Adrenal gland (tissue), 12 donors: ENCODE measurements around the gene SLC15A4. TPM values are rescaled to one million over a fixed set of nuclear protein-coding genes. Genes with fewer than 3 reads are reported as not detected.

Experiments used
- DNase-seq, 7 donors: peaks; one replicate each; pipeline ENCODE4 v3.0.0-alpha.2; 2019 to 2020
- H3K27ac ChIP-seq, 5 donors: fragments of 200-600 bp; sonication (generic) in 4 of 5; 1 replicate in 3 of 5; 2 replicates in 2 of 5; pipeline versions ENCODE4 v1.5.1 to v1.8.0; 2016 to 2020; ENCODE audit warnings: mild to moderate bottlenecking in 1 of 5
- H3K27me3 ChIP-seq: fragments of 200-600 bp; 2 replicates; pipeline ENCODE4 v1.8.0; 2021
- H3K36me3 ChIP-seq, 2 donors: fragments of 200-600 bp; replicated peaks in 1 of 2; 1 replicate in 1 of 2; 2 replicates in 1 of 2; pipeline versions ENCODE4 v1.5.1 to v1.8.0; 2018 to 2022
- H3K4me1 ChIP-seq, 2 donors: fragments of 200-600 bp; replicated peaks in 1 of 2; 1 replicate in 1 of 2; 2 replicates in 1 of 2; pipeline versions ENCODE4 v1.5.1 to v1.8.0; 2018 to 2021
- H3K4me3 ChIP-seq, 4 donors: fragments of 200-600 bp; sonication (generic) in 3 of 4; one replicate each; pipeline ENCODE4 v1.5.1; 2016 to 2018
- H3K9me3 ChIP-seq, 3 donors: fragments of 200-600 bp; sonication (generic) in 1 of 3; replicated peaks in 1 of 3; 1 replicate in 2 of 3; 2 replicates in 1 of 3; pipeline versions ENCODE4 v1.5.1 to v1.8.0; 2016 to 2021
- POLR2A ChIP-seq, 2 donors: fragments of 450-650 bp; IDR thresholded peaks; one replicate each; pipeline ENCODE4 v1.6.1; 2017; ENCODE audit warnings: antibody characterized with exemption in 2 of 2, mild to moderate bottlenecking in 2 of 2, moderate library complexity in 1 of 2
- WGBS, 4 donors: extraction: QIAGEN DNeasy Blood & Tissue Kit in 2 of 4; methylation state at CpG; one replicate each; pipeline versions ENCODE4 v1.1.5 to v1.1.7; 2013 to 2017; 5-methylcytosine and 5-hydroxymethylcytosine counted together
- intact Hi-C, 2 donors: fragments of 100-400 bp; cut with DNase I; formaldehyde crosslinking; loops; one replicate each; pipeline versions ENCODE4 v1.14.1 to v1.15.0; 2022 to 2023
- polyA plus RNA-seq, 3 donors: library from polyadenylated mRNA; stranded (reverse); fragments of 200-250 nt in 2 of 3; fragments of 350-450 nt in 1 of 3; fragmentation: Illumina TruSeq in 1 of 3; extraction: RNeasy Lipid Tissue Mini Kit (QIAGEN cat#74804) in 1 of 3; gene quantifications; one replicate each; pipeline ENCODE4 v1.2.3, GENCODE V29; 2013 to 2014
- total RNA-seq, 9 donors: library from RNA; depleted of rRNA in 4 of 9; stranded (reverse); fragments of >200 nt in 4 of 9; fragments of 120-200 nt in 1 of 9; fragmentation: NEBNext Ultra II Directional in 1 of 9; extraction: Animal tissue kit (Norgen Biotek cat#: 25700) in 1 of 9; gene quantifications; one replicate each; pipeline versions ENCODE4 v1.1.0 to v1.2.4, GENCODE V29; 2013 to 2023
- TF ChIP-seq, protein P1 (sequence below), 6 experiments: fragments of 450-650 bp in 4 of 6; fragments of 200-600 bp in 2 of 6; sonication (generic) in 1 of 6; IDR thresholded peaks; 1 replicate in 5 of 6; 2 replicates in 1 of 6; pipeline versions ENCODE4 v1.5.1 to v1.8.0; 2016 to 2021; ENCODE audit warnings: antibody characterized with exemption in 6 of 6, mild to moderate bottlenecking in 2 of 6, moderate library complexity in 1 of 6
- donor health status: healthy with polysubstance abuse.
- donor health status: Bipolar disorder and iron deficiency.
- donor health status: DM: yes; HTN: yes; CAD: no.
- donor health status: DM: no; HTN: no; CAD: no.
- donor health status: DM: no; HTN: no; CAD: no.
- donor health status: DM: yes; HTN: yes; CAD: no.

Gene SLC15A4
- total and polyA plus RNA-seq, 12 donors: 7.1 to 31.5 (median 16.5) TPM

DNA sequence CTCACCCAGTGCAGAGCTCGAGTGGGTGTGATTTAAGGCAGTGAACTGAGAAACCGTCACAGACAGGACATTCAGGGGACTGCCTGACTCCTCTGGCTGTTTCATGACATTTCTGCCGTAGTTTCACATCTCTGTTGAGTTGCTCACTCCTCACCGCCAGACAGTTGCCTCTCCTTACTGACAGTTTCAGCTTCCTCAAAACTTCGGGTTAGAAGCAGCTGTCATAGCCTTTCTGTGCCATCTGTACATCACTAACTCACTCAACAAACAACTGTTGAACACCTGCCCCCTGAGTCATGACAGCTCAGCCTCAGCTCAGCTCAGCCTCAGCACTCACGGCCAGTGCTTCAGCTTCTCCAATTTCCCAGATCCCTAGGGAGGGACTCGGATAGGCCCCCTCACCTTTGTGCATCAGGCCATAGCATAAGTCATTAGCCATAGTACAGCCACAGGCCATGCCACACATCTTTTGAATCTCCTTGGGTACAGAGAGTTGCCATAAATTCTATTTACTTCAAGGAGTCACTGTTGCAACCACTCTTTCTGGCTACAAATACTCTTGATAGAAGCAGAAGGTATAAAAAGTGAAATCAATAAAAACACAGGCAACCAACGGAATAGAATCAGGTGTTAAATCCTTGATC, 6.2 kb upstream of the SLC15A4 start:
- H3K27me3 ChIP-seq: no peaks in the 10 kb centered on the region
- H3K4me1 ChIP-seq: no peaks in the 10 kb centered on the region
- no peak overlapping the region for H3K4me3 ChIP-seq
- peak in 1 of 7 donors; percentile 9 for DNase-seq
- no peak for TF ChIP-seq POLR2A (IDR thresholded peaks at IDR 0.05)
- TF ChIP-seq, protein P1, sequence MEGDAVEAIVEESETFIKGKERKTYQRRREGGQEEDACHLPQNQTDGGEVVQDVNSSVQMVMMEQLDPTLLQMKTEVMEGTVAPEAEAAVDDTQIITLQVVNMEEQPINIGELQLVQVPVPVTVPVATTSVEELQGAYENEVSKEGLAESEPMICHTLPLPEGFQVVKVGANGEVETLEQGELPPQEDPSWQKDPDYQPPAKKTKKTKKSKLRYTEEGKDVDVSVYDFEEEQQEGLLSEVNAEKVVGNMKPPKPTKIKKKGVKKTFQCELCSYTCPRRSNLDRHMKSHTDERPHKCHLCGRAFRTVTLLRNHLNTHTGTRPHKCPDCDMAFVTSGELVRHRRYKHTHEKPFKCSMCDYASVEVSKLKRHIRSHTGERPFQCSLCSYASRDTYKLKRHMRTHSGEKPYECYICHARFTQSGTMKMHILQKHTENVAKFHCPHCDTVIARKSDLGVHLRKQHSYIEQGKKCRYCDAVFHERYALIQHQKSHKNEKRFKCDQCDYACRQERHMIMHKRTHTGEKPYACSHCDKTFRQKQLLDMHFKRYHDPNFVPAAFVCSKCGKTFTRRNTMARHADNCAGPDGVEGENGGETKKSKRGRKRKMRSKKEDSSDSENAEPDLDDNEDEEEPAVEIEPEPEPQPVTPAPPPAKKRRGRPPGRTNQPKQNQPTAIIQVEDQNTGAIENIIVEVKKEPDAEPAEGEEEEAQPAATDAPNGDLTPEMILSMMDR (IDR thresholded peaks at IDR 0.05): no peak
- no peak overlapping the region for H3K27ac ChIP-seq
- intact Hi-C loops: no loop called here
- H3K9me3 ChIP-seq: no peaks in the 10 kb centered on the region
- H3K36me3 ChIP-seq: no peaks in the 10 kb centered on the region
- WGBS, 4 donors: 52 to 69% (median 65%) methylated on average over 7 to 8 of the region's 8 CpGs

DNA sequence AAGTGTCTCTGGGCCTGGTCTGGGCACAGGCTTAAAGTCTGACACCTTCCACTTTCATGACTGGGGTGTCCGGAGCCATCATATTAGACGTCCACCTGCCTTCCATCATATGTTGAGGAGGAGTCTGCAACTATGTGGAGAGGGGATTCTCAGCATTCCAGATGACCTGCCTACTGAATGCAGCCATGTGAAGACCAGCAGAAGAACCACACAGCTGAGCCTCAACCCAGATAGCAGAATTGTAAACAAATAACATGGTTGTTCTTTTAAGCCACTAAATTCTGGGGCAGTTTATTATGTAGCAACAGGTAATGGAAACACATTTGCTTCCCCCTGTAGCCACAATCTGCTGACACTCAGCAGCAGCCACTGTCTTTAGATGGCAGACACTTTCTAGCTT, 4.0 kb upstream of the SLC15A4 start:
- 93 to 100% (median 95%) methylated on average over 2 of the region's 2 CpGs for WGBS, 4 donors
- H3K4me1 ChIP-seq: peaks cover 9 to 12% of the 10 kb centered on the region in 2 donors
- no peak for DNase-seq
- H3K4me3 ChIP-seq: no peak overlapping the region
- H3K27me3 ChIP-seq: no peaks in the 10 kb centered on the region
- no peaks in the 10 kb centered on the region for H3K9me3 ChIP-seq
- TF ChIP-seq POLR2A (IDR thresholded peaks at IDR 0.05): no peak
- TF ChIP-seq, protein P1 (IDR thresholded peaks at IDR 0.05): no peak
- no peak overlapping the region for H3K27ac ChIP-seq
- no peaks in the 10 kb centered on the region for H3K36me3 ChIP-seq
- intact Hi-C loops: no loop called here

DNA sequence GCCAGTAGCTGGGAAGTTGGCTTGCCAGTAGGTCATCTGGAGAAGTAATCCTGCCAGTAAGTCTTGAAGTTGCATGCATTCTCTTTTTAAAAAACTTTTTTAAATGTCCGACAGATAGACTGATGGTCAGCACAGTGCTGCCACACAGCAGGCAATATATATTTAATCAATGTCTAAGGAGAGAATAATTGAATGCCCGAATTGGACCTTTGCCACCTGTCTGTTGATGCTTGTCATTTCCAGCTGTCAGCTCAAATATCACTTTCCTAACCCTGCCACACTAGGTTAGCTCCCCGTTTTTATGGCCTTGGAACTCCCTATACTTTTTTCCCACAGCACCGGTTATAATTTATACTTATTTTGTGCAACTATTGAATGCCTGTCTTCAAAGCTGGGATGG, 2.1 kb upstream of the SLC15A4 start:
- no peak overlapping the region for H3K4me3 ChIP-seq
- DNase-seq: no peak
- H3K36me3 ChIP-seq: no peaks in the 10 kb centered on the region
- intact Hi-C loops: no loop called here
- no peaks in the 10 kb centered on the region for H3K27me3 ChIP-seq
- TF ChIP-seq, protein P1 (IDR thresholded peaks at IDR 0.05): no peak
- TF ChIP-seq POLR2A (IDR thresholded peaks at IDR 0.05): no peak
- H3K4me1 ChIP-seq: peaks cover 13 to 28% of the 10 kb centered on the region in 2 donors
- H3K27ac ChIP-seq: no peak overlapping the region
- no peaks in the 10 kb centered on the region for H3K9me3 ChIP-seq
- 64 to 75% (median 71%) methylated on average over 4 of the region's 4 CpGs for WGBS, 4 donors

DNA sequence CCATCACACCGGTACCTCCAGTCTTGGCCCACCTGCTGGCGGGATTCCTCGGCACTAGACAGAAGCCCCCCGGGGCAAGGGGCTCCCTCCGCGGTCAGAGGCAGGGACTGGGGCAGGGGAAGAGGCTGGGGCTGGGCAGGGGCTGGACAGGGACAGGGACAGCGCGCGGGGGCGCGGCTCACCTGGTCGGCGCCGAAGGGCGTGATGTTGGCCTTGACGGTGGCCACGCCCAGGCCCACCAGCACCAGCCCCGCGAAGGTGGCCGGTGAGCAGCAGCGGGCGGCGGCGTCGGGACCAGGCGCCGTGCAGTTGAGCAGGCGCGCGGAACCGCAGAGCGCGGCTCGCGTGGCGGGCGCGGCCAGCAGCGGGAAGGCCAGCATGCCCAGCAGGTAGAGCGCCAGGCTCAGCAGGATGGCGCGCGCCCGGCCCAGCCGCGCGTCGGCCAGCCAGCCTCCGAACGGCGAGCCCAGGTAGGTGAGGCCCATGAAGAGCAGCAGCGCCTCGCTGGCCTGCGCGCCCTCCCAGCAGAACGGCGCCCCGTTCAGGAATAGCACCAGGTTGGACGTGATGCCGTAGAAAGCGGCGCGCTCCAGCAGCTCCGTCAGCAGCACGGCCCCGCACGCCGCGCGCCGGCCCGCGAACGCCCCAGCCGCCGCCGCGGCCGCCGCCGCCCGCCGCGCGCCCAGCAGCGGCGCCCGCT, 392 bp downstream of the SLC15A4 start:
- intact Hi-C loops: no loop called here
- peaks cover 13 to 41% of the 10 kb centered on the region in 2 donors for H3K4me1 ChIP-seq
- 0 to 13% (median 1%) methylated on average over 3 to 88 of the region's 88 CpGs for WGBS, 4 donors
- H3K4me3 ChIP-seq: peak overlapping the region; percentile 45 to 91 (median 62)
- TF ChIP-seq, protein P1 (IDR thresholded peaks at IDR 0.05): no peak
- no peak for TF ChIP-seq POLR2A (IDR thresholded peaks at IDR 0.05)
- H3K9me3 ChIP-seq: no peaks in the 10 kb centered on the region
- no peaks in the 10 kb centered on the region for H3K27me3 ChIP-seq
- H3K36me3 ChIP-seq: no peaks in the 10 kb centered on the region
- H3K27ac ChIP-seq: peak overlapping the region in 4 of 5 donors; percentile 51 to 94 (median 72)
- DNase-seq: peak in 1 of 7 donors; percentile 35
